Stomach (tissue), 9 donors: Measurements from ENCODE around the gene RBKS. TPM values are rescaled to one million over a fixed set of nuclear protein-coding genes. Genes with fewer than 3 reads are reported as not detected.

Experiments
- DNase-seq, 2 donors: peaks; one replicate each; pipeline versions ENCODE4 v3.0.0 to v3.0.0-alpha.2; 2013 to 2019
- H3K27ac ChIP-seq, 5 donors: fragments of 200-600 bp in 4 of 5; sonication (generic) in 4 of 5; one replicate each; pipeline ENCODE4 v1.5.1; 2013 to 2019; ENCODE audit warnings: mild to moderate bottlenecking in 1 of 5, moderate library complexity in 1 of 5
- H3K27me3 ChIP-seq, 3 donors: fragments of 200-600 bp; sonication (generic); one replicate each; pipeline ENCODE4 v1.5.1; 2017 to 2019; ENCODE audit warnings: mixed run types in 1 of 3
- H3K36me3 ChIP-seq, 4 donors: fragments of 200-600 bp; sonication (generic); 1 replicate in 3 of 4; 2 replicates in 1 of 4; pipeline ENCODE4 v1.5.1; 2016 to 2019
- H3K4me1 ChIP-seq, 4 donors: fragments of 200-600 bp; sonication (generic); one replicate each; pipeline ENCODE4 v1.5.1; 2016 to 2019
- H3K4me3 ChIP-seq, 4 donors: fragments of 200-600 bp; sonication (generic) in 3 of 4; one replicate each; pipeline ENCODE4 v1.5.1; 2016 to 2019; ENCODE audit warnings: mild to moderate bottlenecking in 1 of 4
- H3K9me3 ChIP-seq, 4 donors: fragments of 200-600 bp; sonication (generic); one replicate each; pipeline ENCODE4 v1.5.1; 2016 to 2019
- EP300 ChIP-seq: sonication (generic); formaldehyde crosslinking; IDR thresholded peaks from one replicate; pipeline ENCODE4 v1.6.1; 2017; ENCODE audit warnings: antibody characterized with exemption
- POLR2A ChIP-seq, 4 donors: fragments of 450-650 bp; IDR thresholded peaks; one replicate each; pipeline ENCODE4 v1.6.1; 2016; ENCODE audit warnings: antibody characterized with exemption in 4 of 4, control low read depth in 2 of 4, mild to moderate bottlenecking in 1 of 4, moderate library complexity in 1 of 4
- POLR2AphosphoS5 ChIP-seq, 3 donors: sonication (generic); formaldehyde crosslinking; IDR thresholded peaks; one replicate each; pipeline ENCODE4 v1.6.1; 2016; ENCODE audit warnings: antibody characterized with exemption in 3 of 3
- WGBS, 5 donors: extraction: QIAGEN DNeasy Blood & Tissue Kit in 3 of 5; methylation state at CpG; one replicate each; pipeline versions ENCODE4 v1.1.5 to v1.1.7; 2013 to 2018; 5-methylcytosine and 5-hydroxymethylcytosine counted together
- intact Hi-C: fragments of 100-400 bp; cut with DNase I; formaldehyde crosslinking; loops from one replicate; pipeline ENCODE4 v1.15.1; 2023; ENCODE audit warnings: low total_unique reads
- polyA plus RNA-seq, 3 donors: library from polyadenylated mRNA; stranded (reverse); fragments of 200-250 nt; gene quantifications; one replicate each; pipeline ENCODE4 v1.2.3, GENCODE V29; 2013
- total RNA-seq, 5 donors: library from RNA; depleted of rRNA; stranded (reverse); fragments of >200 nt; gene quantifications; one replicate each; pipeline versions ENCODE4 v1.1.0 to v1.2.3, GENCODE V29; 2014 to 2016
- TF ChIP-seq, protein P1 (sequence below), 7 experiments: fragments of 450-650 bp in 4 of 7; fragments of 200-600 bp in 3 of 7; sonication (generic) in 3 of 7; IDR thresholded peaks; one replicate each; pipeline ENCODE4 v1.5.1; 2016 to 2019; ENCODE audit warnings: antibody characterized with exemption in 7 of 7, control low read depth in 2 of 7, mild to moderate bottlenecking in 1 of 7
- donor health status: healthy with polysubstance abuse.
- donor health status: Bipolar disorder and iron deficiency.
- donor health status: healthy.

Gene RBKS
- total and polyA plus RNA-seq, 8 donors: 0.76 to 2.9 (median 1.9) TPM; not detected in 3

DNA sequence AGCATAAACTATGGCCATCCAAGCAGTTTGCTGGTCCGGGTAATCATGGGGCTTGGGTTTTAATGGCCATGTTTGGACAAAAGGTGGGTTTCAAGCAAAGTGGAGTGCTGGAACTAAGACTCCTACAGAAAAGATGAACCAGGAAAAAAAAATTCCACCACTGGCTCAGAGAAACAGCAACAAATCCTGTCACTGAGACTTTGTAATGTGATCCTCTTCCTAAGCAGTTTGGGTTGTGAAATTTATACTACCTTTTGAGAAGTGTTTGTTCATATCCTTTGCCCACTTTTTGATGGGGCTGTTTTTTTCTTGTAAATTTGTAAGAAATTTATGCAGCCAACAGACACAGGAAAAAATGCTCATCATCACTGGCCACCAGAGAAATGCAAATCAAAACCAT lies 78.4 kb downstream of the RBKS start:
- intact Hi-C loops: no loop called here
- TF ChIP-seq POLR2AphosphoS5 (IDR thresholded peaks at IDR 0.05) (no peak), POLR2A (IDR thresholded peaks at IDR 0.05) (no peak), EP300 (no peak)
- TF ChIP-seq, protein P1, sequence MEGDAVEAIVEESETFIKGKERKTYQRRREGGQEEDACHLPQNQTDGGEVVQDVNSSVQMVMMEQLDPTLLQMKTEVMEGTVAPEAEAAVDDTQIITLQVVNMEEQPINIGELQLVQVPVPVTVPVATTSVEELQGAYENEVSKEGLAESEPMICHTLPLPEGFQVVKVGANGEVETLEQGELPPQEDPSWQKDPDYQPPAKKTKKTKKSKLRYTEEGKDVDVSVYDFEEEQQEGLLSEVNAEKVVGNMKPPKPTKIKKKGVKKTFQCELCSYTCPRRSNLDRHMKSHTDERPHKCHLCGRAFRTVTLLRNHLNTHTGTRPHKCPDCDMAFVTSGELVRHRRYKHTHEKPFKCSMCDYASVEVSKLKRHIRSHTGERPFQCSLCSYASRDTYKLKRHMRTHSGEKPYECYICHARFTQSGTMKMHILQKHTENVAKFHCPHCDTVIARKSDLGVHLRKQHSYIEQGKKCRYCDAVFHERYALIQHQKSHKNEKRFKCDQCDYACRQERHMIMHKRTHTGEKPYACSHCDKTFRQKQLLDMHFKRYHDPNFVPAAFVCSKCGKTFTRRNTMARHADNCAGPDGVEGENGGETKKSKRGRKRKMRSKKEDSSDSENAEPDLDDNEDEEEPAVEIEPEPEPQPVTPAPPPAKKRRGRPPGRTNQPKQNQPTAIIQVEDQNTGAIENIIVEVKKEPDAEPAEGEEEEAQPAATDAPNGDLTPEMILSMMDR (IDR thresholded peaks at IDR 0.05): no peak
- H3K27me3 ChIP-seq: no peaks in the 10 kb centered on the region
- H3K4me1 ChIP-seq: peaks cover 0 to 18% (median 0%) of the 10 kb centered on the region in 4 donors
- no peaks in the 10 kb centered on the region for H3K9me3 ChIP-seq
- 94 to 100% (median 100%) methylated on average over 1 of the region's 1 CpG for WGBS, 5 donors
- H3K4me3 ChIP-seq: no peak overlapping the region
- H3K36me3 ChIP-seq: no peaks in the 10 kb centered on the region
- H3K27ac ChIP-seq: no peak overlapping the region
- DNase-seq: no peak

DNA sequence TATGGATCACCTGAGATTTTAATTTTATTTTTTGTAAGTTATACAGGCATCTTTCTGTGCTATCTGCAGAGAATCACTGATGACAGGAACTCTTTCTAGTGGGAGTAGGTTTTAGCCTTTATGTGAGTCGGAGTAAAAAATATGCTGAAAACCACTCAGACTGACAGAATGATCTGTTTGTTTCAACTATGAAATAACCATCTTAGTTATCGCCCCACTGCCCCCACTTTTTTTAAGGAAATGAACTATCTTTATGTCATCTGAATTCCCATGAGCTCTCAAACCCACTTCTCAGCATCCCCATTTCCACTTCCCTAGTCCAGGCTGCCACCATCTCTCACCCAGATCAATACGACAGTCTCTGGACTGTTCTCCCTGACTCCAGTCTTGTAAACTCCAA lies 79.7 kb downstream of the RBKS start:
- no peak overlapping the region for H3K27ac ChIP-seq

DNA sequence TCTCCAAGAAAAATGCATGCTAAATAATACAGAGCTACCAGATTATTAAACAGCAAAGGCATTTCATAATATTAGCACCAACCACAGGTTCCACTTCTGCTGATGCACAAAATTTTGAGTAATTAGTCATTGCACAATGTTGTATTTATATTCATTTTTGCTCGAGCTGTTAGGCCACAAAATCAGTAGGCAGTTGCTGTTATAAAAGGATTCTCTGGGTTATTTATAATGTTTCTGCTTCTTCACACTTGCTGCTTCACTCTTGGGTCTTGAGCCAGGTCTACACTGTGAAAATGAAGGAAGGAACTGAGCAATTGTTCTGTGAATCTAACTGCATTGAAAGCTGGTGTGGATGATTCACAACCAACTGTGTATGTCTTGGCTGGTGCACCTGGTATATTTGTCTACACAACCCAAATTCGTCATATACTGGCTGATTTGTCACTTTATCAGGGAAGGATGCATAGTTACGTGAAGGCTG lies 80.4 kb downstream of the RBKS start:
- 47 to 59% (median 54%) methylated on average over 3 of the region's 3 CpGs for WGBS, 5 donors
- Histone ChIP-seq H3K4me1 (peaks cover 0 to 18% (median 0%) of the 10 kb centered on the region in 4 donors), H3K4me3 (no peak overlapping the region), H3K36me3 (no peaks in the 10 kb centered on the region), H3K27me3 (no peaks in the 10 kb centered on the region), H3K9me3 (no peaks in the 10 kb centered on the region), H3K27ac (peak overlapping the region in 1 of 5 donors; percentile 5)
- no peak for DNase-seq
- intact Hi-C loops: no loop called here
- TF ChIP-seq POLR2AphosphoS5 (IDR thresholded peaks at IDR 0.05) (peak in 1 of 3 donors; percentile 16), EP300 (no peak)

More for the DNA sequence above, 79.7 kb downstream of the RBKS start:
- WGBS, 5 donors: 80 to 92% (median 89%) methylated on average over 3 of the region's 3 CpGs
- intact Hi-C loops: no loop called here
- DNase-seq: no peak
- Histone ChIP-seq H3K4me1 (peaks cover 0 to 18% (median 0%) of the 10 kb centered on the region in 4 donors), H3K4me3 (no peak overlapping the region), H3K27me3 (no peaks in the 10 kb centered on the region), H3K9me3 (no peaks in the 10 kb centered on the region), H3K36me3 (no peaks in the 10 kb centered on the region)
- TF ChIP-seq EP300: no peak
- TF ChIP-seq, protein P1 (IDR thresholded peaks at IDR 0.05): no peak
- no peak for TF ChIP-seq POLR2AphosphoS5 (IDR thresholded peaks at IDR 0.05)
- TF ChIP-seq POLR2A (IDR thresholded peaks at IDR 0.05): no peak

DNA sequence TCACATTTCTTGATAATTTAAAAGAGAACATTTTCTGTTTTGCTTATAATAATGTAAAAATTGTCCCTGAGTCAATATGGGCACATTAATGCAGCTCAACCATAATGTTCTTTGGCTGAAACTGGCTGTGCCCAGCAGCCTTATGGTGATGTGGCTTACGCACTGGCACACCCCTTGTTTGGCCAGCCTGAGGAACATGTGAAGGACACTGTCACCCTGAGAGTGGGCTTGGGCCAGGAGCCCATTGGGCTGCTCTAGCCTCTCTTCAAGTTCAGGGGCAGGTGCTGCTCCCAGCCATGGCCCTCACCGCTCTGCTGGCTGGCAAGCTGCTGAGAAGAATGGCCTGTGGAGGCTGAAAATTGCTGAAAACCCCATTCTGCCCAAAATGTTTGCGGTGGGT lies 81.2 kb downstream of the RBKS start:
- H3K27me3 ChIP-seq: no peaks in the 10 kb centered on the region
- TF ChIP-seq EP300 (no peak), POLR2A (IDR thresholded peaks at IDR 0.05) (no peak), POLR2AphosphoS5 (IDR thresholded peaks at IDR 0.05) (no peak)
- TF ChIP-seq, protein P1 (IDR thresholded peaks at IDR 0.05): no peak
- H3K4me3 ChIP-seq: no peak overlapping the region
- no peak overlapping the region for H3K27ac ChIP-seq
- no peaks in the 10 kb centered on the region for H3K9me3 ChIP-seq
- WGBS, 5 donors: 94 to 99% (median 97%) methylated on average over 3 of the region's 3 CpGs
- peaks cover 0 to 18% (median 0%) of the 10 kb centered on the region in 4 donors for H3K4me1 ChIP-seq
- intact Hi-C loops: no loop called here
- no peak for DNase-seq
- H3K36me3 ChIP-seq: no peaks in the 10 kb centered on the region

DNA sequence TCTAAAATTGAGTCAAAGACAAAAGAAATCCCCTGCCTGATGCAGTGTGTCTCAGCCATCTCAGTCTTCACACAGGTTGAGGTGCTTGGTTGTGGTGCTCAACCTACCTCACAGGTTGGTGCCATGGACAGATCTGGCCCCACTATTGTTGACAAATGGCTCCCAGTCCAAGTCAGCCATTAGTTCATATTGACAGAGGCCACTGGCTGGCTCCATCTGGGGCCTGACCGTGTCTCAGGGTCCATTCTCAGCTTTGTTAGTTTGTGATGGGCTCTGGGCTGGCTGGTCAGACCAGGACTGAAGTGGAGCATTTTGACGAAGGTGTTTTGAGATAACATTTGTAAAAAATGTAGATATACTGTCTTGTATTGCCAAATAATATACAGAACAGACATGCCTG lies 81.8 kb downstream of the RBKS start:
- intact Hi-C loops: no loop called here
- 68 to 89% (median 77%) methylated on average over 2 of the region's 2 CpGs for WGBS, 5 donors

More for the DNA sequence above, 81.8 kb downstream of the RBKS start:
- Histone ChIP-seq H3K27me3 (no peaks in the 10 kb centered on the region), H3K27ac (no peak overlapping the region), H3K4me1 (peaks cover 0 to 18% (median 0%) of the 10 kb centered on the region in 4 donors), H3K9me3 (no peaks in the 10 kb centered on the region), H3K36me3 (no peaks in the 10 kb centered on the region), H3K4me3 (no peak overlapping the region)
- no peak for TF ChIP-seq POLR2A (IDR thresholded peaks at IDR 0.05)
- TF ChIP-seq, protein P1 (IDR thresholded peaks at IDR 0.05): no peak
- TF ChIP-seq EP300: no peak
- no peak for TF ChIP-seq POLR2AphosphoS5 (IDR thresholded peaks at IDR 0.05)
- DNase-seq: no peak
